NCI-H146 treated with DMSO at 0.1 percent for 48 hours (cell line): ENCODE data around the gene NR2E1.

Experiments
- DNase-seq: peaks from one replicate; lab custom pipeline; 2025; ENCODE audit not compliant: unreplicated experiment; lab: John Stamatoyannopoulos, UW

NR2E1 gene

DNA sequence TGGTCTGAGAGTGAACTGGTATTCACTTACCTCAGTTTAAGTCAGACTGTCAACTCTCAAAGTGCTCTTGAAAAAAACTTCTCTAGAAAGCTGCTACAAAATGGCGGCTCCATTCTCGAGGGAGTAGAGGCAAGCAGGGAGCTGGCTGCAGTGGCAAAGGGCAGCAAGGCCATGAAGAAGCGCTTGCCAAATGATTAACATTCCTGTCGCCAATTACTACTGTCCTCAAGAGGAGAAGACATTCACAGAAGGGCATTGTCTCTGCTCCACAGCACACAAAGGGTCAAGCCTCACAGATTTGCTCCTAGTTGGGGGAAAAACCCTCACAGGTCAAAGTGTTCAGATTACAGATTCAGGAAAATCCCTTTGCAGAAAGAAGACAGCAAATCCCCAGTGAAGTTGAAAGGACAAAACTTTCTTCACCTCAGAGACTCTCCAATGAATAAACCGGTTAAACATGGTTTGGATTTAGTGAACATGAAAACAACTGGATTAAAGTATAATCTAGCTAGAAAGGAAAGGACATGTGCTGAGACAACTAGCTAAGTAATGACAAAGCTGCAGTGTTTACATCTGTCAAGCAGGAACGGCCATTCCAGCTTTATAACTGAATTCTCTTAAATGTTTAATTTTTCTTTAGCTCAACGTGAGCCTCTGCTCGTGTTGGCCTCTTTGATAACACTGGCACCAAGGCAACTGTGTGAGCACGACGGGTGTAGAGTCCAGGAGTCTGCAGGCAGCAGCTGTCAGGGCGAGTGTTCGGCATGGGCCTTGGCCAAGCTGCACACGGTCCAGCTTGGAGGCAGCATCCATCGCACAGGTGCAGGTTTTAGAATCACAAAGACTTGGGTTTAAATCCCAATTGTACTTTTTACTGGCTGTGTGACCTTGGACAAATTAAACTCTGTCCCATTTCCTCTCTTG lies 37.6 kb downstream of the NR2E1 start:
- no peak for DNase-seq

- DNase-seq = no peak
These were observed 41.2 kb downstream of the NR2E1 start for GRCh38 chr6:108207013-108207412.

DNA sequence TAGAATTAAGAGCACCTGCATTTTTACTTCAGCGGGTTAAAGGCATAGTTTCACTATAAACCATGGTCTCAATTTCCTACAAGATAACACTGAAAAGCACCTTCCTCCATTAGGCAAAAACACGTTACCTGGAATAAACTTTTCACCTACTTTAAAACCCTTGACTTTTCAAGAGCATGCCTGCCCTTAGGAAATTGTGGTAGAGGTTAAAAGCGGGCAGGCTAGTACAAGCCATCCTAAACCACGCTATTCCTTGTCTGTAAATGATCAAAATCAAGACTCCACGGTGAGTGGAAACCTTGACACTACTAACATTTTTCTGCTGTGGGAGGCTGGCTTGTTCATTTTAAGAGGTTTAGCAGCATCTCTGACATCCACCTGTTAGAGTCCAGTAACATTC lies 43.9 kb downstream of the NR2E1 start:
- DNase-seq = no peak

GRCh38 chr6:108210556-108210955 lies 44.7 kb downstream of the NR2E1 start:
- DNase-seq = no peak

DNA sequence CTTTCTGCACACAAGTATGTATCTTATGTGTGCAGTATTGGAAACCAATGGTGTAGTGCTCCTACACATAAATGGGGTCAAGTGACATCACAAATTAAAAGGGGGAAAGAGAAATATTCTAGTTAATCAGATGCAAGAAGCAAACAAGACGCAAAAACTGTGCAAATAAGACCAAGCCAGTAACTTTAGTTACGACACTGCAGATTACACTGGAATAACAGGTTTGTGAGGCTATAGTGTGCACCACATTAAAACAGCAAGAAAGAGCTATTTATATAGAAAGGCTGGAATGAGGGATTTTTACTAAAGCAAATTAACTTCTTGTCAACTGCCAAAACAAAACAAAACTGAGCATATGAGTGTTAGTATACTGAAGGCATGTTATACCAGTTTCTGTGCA lies 45.8 kb downstream of the NR2E1 start:
- no peak for DNase-seq

DNA sequence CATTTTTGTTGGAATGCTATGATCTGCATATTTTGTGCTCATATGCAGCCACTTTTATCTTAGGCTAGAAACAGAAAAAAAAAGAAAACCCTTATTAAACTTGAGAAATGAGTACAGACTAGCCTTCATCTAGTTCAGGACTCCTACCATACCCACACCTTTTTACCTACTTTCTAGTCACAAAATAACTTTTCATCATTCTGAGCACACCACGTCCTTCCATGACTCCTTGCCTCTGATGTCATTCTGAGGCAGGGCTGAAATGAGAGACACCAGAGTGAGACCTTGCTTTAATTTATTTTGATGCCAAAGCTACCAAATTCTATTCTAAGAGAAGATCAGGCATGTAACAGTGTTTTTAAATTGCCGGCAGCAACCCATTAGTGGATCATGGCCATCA lies 56.2 kb downstream of the NR2E1 start:
- DNase-seq = no peak

- DNase-seq = no peak
These were observed 56.7 kb downstream of the NR2E1 start for GRCh38 chr6:108222504-108222903.

DNA sequence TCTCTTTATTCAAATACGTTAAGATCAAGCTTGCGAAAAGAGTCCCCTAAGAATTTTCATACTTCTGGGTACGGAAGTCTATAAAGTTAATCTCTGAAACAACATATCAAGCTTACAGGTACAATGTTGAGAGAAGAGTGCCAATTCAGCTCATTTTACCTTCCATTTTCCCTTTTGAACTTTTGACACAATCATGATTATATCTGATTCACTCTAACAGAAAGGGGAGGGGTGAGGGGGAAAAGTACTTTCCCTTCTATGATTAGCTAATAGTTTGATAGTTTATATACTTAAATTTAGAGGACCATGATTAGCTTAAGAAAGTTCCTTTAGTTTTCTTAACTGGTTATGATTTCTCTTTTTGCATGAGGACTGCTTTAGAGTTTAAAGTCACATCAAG lies 61.5 kb downstream of the NR2E1 start:
- DNase-seq = no peak

DNA sequence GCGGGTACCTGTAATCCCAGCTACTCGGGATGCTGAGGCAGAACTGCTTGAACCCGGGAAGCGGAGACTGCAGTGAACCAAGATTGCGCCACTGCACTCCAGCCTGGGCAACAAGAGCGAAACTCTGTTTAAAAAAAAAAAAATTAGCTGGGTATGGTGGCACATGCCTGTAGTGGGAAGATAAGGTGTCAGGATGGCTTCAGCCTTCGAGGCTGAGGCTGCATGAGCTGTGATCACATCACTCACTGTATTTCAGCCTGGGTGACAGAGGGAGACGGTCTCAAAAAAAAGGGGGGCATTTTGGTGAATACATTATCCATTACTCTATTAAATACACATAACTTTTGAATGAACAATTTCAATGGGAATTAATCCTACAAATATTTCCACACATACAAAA lies 62.6 kb downstream of the NR2E1 start:
- DNase-seq = no peak

DNA sequence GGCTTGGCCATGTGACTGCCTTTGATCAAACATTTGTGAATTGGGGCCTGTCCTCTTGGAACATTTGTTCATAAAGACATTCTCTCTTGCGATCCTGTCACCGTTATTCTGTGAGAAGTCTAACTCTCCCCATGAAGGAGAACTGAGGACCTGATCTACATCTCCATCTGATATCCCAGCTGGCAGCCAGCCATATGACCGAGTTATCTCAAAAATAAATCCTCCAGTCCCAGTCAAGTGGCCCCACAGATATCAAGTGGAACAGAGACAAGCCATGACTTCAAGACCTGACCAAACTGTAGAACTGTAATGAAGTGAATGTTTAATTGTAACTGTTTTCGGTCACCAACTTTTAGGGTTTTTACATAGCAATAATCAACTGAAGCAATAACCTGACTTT lies 69.3 kb downstream of the NR2E1 start:
- no peak for DNase-seq

DNA sequence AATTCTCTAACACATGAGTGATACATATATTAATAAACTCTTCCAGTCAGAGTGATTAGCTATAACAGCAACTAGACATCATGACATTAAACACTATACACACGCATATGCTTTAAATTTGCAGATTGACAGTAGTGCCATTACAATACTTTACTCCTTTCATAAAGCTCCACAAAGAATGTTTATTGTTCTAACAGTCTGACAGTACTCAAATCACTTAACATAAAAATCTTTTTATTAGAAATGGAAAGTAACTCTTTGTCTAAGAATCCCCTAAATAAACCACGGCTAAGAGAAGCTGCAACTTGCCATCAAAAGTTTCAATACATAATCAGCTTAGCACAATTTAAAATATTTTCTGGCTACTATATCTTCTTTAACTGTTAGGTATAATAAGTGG lies 71.0 kb downstream of the NR2E1 start:
- DNase-seq = no peak

DNA sequence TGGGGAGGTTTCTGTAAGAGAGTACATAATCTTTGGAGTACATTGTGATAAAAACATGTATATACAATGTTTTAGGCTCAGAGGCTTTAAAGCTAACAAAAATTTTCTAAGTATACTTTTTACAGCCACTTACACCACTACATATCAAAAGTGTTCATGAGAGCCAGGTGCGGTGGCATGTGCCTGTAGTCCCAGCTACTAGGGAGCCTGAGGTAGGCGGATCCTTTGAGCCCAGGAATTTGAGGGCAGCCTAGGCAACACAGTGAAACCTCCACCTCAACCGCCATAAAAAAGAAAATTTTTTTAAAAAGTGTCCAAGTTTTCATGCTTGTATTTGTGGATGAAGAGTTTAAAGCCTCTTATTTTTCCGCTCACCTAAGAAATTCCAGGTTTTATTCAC lies 72.5 kb downstream of the NR2E1 start:
- no peak for DNase-seq
